ENCODE data around the gene CORO1C.
A peak's percentile ranks its signal among the peaks of the same experiment; 100 is the strongest.
"Not testable (repeated sequence)": the region's sequence is repeated elsewhere in the genome, so short reads cannot be mapped to it uniquely, and the experiment has no call there.

CORO1C gene

DNA sequence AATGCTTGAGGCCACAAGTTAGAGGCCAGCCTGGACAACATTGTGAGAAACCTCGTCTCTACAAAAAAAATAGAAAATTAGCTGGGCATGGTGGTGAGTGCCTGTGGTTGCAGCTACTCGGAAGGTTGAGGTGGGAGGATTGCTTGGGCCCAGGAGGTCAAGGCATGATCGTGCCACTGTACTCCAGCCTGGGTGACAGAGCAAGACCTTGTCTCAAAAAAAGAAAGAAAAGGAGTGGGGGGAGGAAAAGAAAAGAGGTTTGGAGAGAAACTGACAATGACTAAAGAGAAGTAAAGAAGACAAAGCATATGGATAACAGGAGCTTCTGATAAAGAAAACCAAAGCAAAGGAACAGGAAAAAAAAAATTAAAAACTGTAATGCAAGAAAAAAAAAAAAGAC lies 60.2 kb downstream of the CORO1C start:
- no peak for DNase-seq

DNA sequence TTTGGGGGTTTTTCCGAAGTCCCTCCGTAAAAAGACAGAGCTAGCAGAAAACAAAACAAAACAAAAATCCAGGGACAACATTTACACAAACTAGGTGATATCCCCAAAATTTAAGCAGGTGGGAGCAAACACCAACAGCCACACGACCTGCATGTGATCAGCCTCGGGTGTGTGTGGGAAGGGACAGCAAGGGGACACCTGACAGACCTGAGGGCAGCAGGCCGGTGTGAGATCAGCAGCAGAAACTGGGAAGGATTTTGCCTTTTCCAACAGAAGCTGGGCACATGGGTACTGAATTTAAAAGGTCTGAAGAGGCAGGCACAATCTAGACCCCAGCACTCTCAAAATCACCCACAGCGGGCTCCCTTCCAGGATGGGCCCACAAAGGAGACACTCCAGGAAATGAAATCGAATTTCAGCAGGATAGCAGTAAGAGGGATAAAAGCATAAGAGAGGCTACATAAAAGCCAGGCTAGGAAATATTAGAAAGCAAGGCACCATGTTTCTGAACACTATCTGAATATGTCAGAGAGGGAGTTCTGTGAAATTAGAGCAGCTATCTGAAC lies 61.2 kb downstream of the CORO1C start:
- no peak for DNase-seq

DNA sequence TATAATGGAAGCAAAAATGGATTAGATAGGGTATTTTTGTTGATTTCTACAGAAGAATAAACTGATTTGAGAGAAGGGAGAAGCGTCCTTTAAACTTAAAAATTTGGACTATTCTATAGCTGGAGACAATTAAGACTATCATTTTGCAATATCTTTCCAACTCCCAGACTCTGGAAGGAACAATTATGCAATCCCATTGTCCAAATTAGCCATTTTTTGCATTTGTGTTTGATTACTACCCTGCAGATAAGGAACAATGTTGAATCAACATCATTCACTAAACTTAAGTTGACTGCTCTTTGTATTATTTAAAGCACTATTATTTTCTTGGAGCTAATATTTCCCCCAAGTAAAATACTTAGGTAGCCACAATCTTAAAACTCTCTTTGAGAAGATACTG lies 62.8 kb downstream of the CORO1C start:
- no peak for DNase-seq

DNA sequence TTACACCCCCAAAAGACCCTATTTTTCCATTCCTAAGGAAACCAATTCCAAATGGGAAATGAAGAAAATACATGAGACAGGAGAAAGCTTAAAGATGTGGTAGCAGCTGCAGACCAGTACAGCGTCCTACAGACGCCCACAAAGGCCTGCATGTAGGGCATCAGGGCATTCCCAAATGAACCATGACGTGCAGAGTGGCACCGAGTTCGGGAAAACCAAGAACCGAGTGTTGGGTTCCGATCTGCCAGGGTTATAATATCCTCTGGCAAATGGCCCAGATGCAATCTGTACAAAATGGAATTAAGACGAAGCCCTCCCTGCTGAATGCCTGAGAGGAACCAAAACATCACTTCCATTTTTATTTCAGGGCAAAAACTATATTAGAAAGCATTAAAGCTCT lies 63.3 kb downstream of the CORO1C start:
- DNase-seq = no peak

DNA sequence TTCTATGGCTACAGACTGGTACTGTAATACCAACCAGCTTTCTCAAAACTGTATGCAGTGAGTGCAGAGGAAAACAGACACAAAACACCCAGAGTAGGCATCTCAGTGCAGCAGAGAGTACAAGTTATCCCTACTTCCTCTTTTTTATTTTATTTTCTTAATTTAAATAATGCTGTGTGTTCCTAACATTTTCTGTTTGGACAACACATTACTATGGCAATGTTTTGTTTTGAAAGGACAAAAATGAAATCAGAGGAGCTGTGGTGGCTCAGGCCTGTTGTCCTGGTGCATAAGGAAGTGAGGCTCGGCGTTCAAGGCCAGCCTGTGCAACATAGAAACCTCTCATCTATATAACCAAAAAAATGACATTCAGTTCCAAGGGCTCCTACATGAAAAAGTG lies 64.0 kb downstream of the CORO1C start:
- DNase-seq = peak; percentile 37

DNA sequence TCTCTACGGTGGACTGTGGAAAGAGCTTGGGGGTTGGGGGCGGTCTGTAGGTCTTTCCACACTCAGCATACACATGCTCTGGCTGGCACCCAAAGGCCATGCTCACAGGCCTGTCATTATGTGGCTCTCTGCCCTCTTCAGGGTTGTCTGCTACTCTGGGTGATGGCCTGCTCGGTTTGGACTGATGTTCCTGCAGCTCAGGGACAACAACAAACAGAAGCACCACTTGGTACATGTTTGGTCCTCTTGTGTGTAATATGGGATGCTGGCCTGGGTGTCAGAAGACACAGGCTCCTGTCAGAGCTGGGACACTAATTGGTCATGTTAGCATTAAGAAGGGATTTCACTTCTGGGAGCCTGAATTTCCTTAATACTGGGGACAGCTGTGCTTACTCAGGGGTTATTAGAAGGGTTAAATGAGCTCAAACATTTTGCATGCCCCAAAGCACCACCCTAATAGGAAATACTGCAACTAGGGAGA lies 64.9 kb downstream of the CORO1C start:
- no peak for DNase-seq

DNA sequence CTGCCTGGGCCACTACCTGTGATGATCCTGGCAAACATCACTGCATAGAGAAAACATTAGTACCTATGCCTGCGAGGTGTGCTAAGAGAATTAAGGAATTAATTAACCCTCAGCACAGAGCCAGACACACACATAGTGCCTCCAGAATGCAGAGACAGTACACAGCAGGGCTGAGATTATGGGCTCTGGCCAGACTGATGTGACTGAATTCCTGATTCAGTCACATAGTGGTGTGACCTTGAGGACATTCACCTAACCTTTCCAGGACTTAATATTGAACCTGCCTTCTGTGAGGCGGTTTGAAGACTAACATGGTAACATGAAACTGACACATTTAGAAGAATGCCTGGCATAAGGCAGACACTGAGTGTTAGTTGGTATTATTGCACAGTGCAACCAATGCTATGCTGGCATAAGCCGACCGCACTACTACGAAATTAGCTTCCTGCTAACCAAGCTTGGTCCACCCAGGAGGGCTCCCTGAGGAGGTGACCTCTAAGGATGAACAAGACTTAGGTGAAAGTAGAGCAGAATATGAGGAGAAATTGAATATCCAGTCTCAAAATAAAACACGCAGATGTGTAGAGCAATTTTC lies 65.6 kb downstream of the CORO1C start:
- DNase-seq = no peak

DNA sequence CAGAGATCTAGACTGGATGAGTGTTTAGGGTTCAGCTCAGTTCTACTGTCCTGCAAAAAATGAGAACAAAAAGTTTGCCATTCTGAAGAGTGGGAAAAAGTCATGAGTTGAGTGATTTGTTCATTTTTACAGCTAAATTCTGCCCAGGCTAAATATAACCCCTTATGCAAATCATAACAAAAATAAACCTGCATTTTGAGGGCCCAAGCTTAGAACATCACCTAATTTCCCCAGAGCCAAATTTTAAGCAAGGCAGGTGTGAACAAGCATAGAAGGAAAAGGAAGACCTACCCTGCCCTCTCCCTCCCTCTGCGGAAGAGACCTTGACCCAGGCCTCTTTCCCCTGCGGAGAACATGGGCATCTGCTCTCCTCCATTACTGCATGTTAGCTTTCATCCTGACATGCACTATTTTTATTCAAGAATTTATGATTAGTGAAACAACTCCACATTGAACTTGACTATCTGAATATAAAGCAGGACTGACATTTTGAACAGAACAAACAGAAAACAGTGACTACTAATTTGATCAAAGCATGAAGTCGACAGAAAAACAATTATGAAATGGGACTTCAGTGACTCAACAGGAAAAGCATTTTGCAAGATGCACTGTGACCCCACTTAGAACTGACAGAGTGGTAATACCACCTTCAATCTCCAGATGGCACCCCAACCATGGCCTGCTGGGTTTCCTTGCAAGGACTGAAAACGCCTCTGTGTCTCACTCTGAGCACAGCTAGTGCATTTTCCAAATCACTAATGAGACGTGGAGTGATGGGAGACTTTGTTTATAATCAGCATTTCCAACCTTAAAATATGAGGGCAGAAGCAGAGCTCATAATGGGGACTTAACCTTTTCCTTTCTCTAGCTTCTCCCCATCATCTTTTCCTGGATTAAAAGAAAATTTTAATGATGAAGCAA lies 66.7 kb downstream of the CORO1C start:
- peak; percentile 83 for DNase-seq

DNA sequence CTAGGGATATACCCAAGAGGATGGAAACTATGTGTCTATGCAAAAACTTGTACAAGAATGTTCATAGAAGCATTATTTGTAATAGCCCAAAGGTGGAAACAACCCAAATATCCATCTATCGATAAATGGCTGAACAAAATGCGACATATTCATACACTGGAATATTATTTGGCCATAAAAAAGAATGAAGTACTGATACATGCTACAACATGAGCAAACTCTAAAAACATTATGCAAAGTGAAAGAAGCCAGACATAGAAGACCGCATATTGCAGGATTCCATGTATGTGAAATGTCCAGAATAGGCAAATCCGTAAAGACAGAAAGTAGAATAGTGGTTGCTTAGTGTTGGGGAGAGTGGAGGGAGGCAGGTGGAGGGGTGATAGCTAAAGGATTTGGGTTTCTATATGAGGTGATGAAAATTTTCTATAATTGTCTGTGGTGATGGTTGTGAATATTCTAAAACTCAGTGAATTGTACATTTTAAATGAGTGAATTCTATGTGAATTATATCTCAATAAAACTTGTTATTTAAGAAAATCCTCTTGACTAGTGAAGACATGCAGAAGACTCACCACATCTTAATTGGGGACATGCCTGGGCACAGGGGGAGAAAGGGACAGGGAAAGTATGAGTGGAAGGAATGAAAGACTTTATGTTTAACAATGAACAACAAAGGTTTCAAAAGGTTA lies 67.8 kb downstream of the CORO1C start:
- DNase-seq = no peak

DNA sequence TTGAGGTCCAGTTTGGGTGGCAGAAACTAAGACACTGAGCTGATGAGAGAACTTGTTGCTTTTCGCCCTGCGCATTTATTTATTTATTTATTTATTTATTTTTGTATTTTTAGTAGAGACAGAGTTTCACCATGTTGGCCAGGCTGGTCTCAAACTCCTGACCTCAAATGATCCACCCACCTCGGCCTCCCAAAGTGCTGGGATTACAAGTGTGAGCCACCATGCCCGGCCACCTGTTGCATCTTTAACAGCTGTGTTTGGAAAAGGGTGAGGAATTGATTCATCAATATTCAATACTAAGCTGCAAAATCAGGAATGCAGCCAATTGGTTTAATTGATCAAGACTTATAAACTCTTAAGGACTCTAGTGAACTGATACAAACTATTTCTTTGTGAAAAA lies 73.2 kb downstream of the CORO1C start:
- DNase-seq = not testable (repeated sequence)

DNA sequence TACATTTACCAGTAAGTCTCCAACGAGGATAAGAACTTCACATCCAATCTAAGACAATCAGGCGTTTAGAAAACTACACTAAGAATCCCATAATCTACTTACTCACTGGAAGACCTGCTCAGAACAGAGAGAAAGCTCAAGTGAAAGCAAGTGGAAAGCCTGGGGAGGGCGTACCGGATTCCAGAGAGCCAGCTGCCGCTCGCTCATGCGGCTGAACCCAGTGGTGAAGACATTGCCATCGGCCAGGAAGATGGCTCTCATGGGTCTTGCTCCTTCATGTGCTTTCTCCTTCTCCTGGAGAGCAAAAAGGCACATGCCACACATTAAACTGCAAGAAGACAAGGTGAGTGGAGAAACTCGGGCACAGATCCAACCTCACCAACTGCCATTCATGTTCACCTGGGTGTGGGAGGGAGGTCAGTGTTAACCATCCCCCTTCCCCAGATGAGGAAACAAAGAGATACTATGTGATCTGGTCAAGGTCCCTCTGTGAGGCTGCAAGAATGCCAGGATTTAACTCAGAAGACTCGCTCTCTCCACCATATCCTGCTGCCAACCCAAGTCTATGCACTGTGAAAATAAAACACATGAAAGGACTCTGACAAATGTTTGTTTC lies 74.1 kb downstream of the CORO1C start:
- DNase-seq = no peak

DNA sequence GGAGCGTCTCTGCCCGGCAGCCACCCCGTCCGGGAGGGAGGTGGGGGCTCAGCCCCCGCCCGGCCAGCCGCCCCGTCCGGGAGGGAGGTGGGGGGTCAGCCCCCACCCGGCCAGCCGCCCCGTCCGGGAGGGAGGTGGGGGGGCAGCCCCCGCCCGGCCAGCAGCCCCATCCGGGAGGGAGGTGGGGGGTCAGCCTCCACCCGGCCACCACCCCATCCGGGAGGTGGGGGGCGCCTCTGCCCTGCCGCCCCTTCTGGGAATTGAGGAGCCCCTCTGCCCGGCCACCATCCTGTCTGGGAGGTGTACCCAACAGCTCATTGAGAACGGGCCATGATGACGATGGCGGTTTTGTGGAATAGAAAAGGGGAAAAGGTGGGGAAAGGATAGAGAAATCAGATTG lies 75.1 kb downstream of the CORO1C start:
- DNase-seq = not testable (repeated sequence)

DNA sequence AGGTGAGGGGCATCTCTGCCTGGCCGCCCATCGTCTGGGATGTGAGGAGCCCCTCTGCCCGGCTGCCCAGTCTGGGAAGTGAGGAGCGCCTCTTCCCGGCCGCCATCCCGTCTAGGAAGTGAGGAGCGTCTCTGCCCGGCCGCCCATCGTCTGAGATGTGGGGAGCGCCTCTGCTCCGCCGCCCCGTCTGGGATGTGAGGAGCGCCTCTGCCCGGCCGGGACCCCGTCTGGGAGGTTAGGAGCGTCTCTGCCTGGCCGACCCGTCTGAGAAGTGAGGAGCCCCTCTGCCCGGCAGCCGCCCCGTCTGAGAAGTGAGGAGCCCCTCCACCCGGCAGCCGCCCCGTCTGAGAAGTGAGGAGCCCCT lies 75.5 kb downstream of the CORO1C start:
- not testable (repeated sequence) for DNase-seq

DNA sequence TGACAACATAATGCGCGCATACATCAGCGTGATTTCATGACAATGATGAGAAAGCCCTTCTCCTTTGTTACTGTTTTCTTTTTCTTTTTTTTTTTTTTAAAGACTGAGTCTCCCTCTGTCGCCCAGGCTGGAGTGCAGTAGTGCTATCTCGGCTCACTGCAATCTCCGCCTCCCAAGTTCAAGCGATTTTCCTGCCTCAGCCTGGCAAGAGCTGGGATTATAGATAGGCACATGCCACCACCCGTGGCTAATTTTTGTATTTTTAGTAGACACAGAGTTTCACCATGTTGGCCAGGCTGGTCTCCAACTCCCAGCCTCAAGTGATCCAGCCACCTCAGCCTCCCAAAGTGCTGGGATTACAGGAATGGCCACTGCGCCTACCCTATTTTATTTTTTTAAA lies 76.7 kb downstream of the CORO1C start:
- DNase-seq = not testable (repeated sequence)

DNA sequence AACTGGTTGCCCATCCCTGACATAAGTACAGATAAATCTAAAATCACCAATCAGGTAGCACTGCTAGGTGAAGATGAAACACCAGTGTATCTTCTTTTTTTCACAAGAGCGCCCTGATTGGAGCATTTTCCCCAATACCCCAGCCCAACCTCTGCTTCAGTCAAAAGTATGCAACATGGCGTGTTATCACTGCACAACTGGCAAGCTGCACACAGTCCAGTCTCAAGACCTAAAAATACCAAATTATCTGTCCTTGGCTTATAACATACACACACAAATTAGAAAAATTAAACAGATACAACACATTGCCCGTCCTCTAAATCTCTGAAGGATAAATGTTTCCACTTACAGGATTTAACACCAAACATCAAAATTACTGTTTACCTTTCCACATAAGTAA lies 77.4 kb downstream of the CORO1C start:
- no peak for DNase-seq

DNA sequence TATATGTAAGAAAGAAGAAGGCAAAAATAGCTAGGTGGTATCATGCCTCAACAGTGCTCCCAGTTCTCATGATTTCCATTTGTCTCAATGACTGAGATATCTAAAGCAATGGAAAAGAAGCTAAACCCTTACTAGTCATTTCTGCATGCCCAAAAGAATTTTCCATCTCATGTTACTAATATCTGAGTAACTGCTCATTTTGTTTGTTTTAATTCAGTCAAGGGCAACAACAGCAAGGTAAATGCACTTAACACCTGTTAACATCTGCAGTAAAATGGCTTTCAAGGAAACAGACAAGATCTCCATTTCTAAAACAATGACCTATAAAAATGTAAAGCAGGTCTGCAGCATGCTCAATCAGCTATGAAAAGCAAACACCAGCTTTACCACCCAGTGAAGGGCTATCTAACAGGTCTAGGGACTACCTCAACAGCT lies 78.2 kb downstream of the CORO1C start:
- no peak for DNase-seq

DNA sequence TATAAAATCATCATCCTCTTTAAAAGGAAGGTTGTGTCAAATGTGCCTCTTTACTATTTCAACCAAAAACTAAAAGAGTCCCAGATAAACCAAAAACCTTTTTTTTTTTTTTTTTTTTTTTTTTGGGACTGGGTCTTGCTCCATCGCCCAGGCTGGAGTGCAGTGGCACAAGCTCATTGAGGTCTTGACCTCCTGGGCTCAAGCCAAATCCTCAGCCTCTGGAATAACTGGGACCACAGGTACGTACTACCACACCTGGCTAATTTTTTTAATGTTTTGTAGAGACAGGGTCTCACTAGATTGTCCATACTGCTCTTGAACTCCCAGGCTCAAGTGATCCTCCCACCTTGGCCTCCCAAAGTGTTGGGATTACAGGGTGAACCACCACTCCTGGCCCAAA lies 81.2 kb downstream of the CORO1C start:
- no peak for DNase-seq

DNA sequence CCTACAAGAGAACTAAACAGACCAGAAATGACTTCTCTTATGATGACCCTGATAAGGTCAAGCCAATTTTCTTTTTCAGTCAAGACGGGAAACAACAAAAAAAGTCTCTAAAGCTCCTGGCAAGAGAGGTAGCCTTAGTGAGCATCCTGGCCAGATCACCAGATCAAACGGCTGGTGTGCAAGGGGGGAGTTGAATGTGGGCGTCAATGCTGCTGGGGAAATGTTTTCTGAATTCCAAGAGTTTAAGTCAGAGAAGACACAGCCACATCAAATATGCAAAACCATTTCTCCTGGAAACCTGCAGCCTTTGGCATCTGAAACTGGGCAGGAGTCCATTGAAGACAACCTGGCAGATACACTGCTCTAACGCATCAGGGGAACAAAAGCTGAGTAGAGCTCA lies 81.6 kb downstream of the CORO1C start:
- no peak for DNase-seq

DNA sequence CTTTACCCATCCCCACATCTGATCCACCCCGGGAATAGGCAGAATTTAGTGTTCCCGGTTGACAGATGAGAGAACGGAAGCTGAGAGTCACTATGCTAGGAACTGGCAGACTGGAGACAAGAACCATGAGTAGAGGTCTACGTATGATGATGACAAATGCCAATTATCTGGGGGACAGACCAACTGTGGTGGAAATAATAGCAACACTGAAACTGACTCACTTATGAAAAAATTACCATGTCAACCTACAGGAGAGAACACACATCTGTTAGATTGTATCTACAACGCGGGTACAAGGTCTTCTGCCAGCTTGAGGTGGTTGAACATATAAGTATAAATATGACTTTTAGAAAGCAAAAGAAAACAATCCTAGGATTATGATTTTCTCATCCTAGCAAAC lies 82.2 kb downstream of the CORO1C start:
- DNase-seq = no peak

DNA sequence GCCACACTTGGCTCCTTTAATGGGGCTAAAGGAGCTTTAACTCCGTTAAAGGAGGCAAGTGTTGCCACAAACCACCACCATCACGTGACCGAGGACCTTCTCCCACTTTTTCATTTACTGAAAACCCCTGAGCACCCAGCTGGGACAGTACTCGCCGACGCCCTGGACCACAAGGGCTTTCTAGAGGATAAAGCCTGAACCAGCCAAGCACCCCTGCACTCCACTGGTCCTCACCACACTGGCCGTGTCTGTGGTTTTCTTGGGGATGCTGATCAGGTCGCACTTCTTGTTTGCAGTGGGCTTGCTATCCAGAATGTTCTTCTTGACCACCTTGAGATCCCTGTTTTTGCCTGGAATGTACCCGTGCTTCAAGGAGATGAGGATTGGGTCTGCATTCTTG lies 82.9 kb downstream of the CORO1C start:
- DNase-seq = no peak

DNA sequence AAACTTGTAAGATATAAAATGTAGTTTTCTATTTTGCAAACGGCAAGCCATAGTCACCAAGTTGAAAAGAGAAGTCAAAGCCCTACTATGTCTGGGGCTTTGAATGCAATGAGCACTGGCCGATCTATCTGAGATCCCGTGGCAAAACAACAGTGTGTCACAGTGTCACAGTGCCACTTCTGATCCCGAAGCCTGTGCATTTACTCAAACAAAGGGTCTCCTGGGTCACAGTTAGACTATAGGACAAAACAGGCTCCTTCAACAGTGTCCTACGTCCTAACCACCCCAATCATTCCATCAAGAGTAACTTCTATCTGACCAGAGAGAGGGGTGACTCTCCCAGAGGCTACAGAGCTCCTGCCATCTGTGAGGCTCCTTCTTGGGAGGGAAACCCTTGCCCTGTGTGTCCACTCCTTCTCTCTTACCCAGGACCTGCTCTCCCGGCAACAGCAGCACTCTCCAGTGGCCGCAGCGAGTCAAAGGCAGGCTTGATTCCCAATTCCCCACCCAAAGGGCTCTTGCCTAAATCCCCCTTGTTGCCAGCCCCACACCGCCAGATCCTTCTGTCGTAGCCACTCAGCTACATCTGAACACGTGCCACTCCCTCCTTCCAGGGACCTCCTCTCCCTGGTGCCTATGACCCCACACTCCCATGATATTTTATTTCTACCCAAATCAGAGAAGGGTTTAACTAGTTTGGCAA lies 83.6 kb downstream of the CORO1C start:
- DNase-seq = no peak
